ENCODE measurements around the gene MGAT4D.

Gene MGAT4D

GRCh38 chr4:140504261-140504660 is 6.2 kb upstream of the MGAT4D start:
- no peak for DNase-seq (ENCODE audit: insufficient read length, low spot score)
- TF ChIP-seq CTCF (IDR thresholded peaks at IDR 0.05; ENCODE audit: insufficient read depth, missing control alignments): no peak
- no peak for FAIRE-seq

GRCh38 chr4:140499391-140499790 is 1.3 kb upstream of the MGAT4D start:
- no peak for TF ChIP-seq CTCF (IDR thresholded peaks at IDR 0.05; ENCODE audit: insufficient read depth, missing control alignments)
- FAIRE-seq (no peak), DNase-seq (ENCODE audit: insufficient read length, low spot score) (no peak)

- FAIRE-seq (no peak), DNase-seq (ENCODE audit: insufficient read length, low spot score) (no peak)
- TF ChIP-seq CTCF (IDR thresholded peaks at IDR 0.05; ENCODE audit: insufficient read depth, missing control alignments): no peak
Measured at GRCh38 chr4:140497405-140497746, 717 bp downstream of the MGAT4D start.

GRCh38 chr4:140485939-140486338 is 12.2 kb downstream of the MGAT4D start:
- TF ChIP-seq CTCF (IDR thresholded peaks at IDR 0.05; ENCODE audit: insufficient read depth, missing control alignments): no peak
- DNase-seq (ENCODE audit: insufficient read length, low spot score): no peak

GRCh38 chr4:140483445-140483844 is 14.6 kb downstream of the MGAT4D start:
- no peak for DNase-seq (ENCODE audit: insufficient read length, low spot score)
- no peak for TF ChIP-seq CTCF (IDR thresholded peaks at IDR 0.05; ENCODE audit: insufficient read depth, missing control alignments)
- FAIRE-seq: no peak

More at GRCh38 chr4:140485939-140486338, 12.2 kb downstream of the MGAT4D start:
- FAIRE-seq: no peak

GRCh38 chr4:140472156-140472555 is 25.9 kb downstream of the MGAT4D start:
- no peak for TF ChIP-seq CTCF (IDR thresholded peaks at IDR 0.05; ENCODE audit: insufficient read depth, missing control alignments)
- FAIRE-seq (no peak), DNase-seq (ENCODE audit: insufficient read length, low spot score) (no peak)

- FAIRE-seq: no peak
- TF ChIP-seq CTCF (IDR thresholded peaks at IDR 0.05; ENCODE audit: insufficient read depth, missing control alignments): no peak
- no peak for DNase-seq (ENCODE audit: insufficient read length, low spot score)
Measured at GRCh38 chr4:140469791-140470733, 28.0 kb downstream of the MGAT4D start.
